ENCODE measurements around the gene TRIM24. TPM values are rescaled to one million over a fixed set of nuclear protein-coding genes. Genes with fewer than 3 reads are reported as not detected.

Gene TRIM24
- total and polyA plus RNA-seq, 12 donors = 7.7 to 26.2 (median 18.9) TPM

DNA sequence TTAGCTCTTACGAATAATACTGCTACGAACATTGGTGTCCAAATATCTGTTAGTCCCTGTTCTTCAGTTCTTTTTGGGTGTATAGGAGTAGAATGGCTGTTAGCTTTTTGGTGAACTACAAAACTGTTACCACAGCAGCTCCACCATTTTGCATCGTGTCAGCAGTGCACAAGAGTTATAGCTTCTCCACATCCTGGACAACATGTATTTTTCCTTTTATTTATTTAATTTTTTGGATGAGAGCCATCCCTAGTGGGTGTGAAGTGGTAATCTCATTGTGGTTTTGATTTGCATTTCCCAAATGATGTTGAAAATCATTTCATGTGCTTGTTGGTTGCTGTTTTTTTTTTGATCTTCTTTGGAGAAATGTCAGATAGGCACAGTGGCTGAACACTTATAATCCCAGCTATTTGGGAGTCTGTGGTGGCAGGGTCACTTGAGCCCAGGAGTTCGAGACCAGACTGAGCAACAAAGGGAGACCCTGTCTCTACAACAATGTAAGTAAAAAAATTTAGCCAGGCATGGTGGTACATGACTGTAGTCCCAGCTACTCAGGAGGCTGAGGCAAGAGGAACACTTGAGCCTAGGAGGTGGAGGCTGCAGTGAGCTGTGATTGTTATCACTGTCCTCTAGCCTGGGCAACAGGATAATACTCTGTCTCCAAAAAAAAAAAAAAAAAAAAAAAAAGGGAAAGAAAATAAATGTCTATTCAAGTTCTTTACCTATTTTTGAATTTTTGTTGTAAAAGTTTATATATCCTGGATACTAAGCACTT is 31.7 kb downstream of the TRIM24 start:
- Histone ChIP-seq H3K27me3 (no peaks in the 10 kb centered on the region), H3K36me3 (no peaks in the 10 kb centered on the region), H3K4me3 (no peak overlapping the region), H3K9me3 (peaks cover 0 to 7% (median 0%) of the 10 kb centered on the region in 11 donors), H3K27ac (no peak overlapping the region), H3K4me1 (peaks cover 0 to 12% (median 0%) of the 10 kb centered on the region in 9 donors)
- DNase-seq (no peak), ATAC-seq (no peak)
- TF ChIP-seq, protein P1, sequence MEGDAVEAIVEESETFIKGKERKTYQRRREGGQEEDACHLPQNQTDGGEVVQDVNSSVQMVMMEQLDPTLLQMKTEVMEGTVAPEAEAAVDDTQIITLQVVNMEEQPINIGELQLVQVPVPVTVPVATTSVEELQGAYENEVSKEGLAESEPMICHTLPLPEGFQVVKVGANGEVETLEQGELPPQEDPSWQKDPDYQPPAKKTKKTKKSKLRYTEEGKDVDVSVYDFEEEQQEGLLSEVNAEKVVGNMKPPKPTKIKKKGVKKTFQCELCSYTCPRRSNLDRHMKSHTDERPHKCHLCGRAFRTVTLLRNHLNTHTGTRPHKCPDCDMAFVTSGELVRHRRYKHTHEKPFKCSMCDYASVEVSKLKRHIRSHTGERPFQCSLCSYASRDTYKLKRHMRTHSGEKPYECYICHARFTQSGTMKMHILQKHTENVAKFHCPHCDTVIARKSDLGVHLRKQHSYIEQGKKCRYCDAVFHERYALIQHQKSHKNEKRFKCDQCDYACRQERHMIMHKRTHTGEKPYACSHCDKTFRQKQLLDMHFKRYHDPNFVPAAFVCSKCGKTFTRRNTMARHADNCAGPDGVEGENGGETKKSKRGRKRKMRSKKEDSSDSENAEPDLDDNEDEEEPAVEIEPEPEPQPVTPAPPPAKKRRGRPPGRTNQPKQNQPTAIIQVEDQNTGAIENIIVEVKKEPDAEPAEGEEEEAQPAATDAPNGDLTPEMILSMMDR (IDR thresholded peaks at IDR 0.05) = no peak
- 87 to 89% methylated on average over 4 of the region's 4 CpGs for WGBS, 2 donors
- intact Hi-C loops (cut with DNase I) = no loop called here

GRCh38 chr7:138492423-138492822 is 32.4 kb downstream of the TRIM24 start:
- Histone ChIP-seq H3K27me3 (no peaks in the 10 kb centered on the region), H3K27ac (no peak overlapping the region), H3K4me1 (peaks cover 0 to 12% (median 0%) of the 10 kb centered on the region in 9 donors), H3K4me3 (no peak overlapping the region), H3K9me3 (peaks cover 0 to 7% (median 0%) of the 10 kb centered on the region in 11 donors), H3K36me3 (no peaks in the 10 kb centered on the region)
- TF ChIP-seq, protein P1 (IDR thresholded peaks at IDR 0.05) = no peak
- DNase-seq (no peak), ATAC-seq (no peak)
- intact Hi-C loops (cut with DNase I) = no loop called here
- WGBS, 2 donors = 80% methylated on average over 4 of the region's 4 CpGs

DNA sequence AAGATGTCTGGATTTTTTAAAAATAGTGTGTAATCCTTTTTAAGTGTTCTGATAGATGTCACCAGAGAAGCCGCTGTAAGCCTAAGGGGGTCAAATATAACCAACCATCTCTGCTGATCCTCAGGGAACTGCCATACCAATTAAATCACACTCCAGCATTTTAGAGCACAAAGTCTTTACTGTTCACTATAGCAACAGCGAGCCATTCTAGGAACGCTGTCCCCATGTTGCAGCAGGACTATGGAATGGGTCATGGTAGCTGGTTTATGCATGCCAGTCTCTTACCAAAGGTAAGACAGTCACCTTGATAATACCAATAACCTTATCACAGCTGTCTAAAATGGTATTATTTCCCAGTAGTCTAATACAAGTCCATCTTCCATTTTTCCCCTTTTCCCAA is 33.5 kb downstream of the TRIM24 start:
- intact Hi-C loops (cut with DNase I) = no loop called here
- peaks cover 0 to 7% (median 0%) of the 10 kb centered on the region in 11 donors for H3K9me3 ChIP-seq
- no peak overlapping the region for H3K4me3 ChIP-seq
- no peak overlapping the region for H3K27ac ChIP-seq
- peaks cover 0 to 12% (median 0%) of the 10 kb centered on the region in 9 donors for H3K4me1 ChIP-seq
- no peaks in the 10 kb centered on the region for H3K27me3 ChIP-seq
- ATAC-seq (no peak), DNase-seq (no peak)
- TF ChIP-seq, protein P1 (IDR thresholded peaks at IDR 0.05) = no peak
- WGBS, 2 donors = 83 to 86% methylated on average over 3 of the region's 3 CpGs
- H3K36me3 ChIP-seq = no peaks in the 10 kb centered on the region

GRCh38 chr7:138495485-138495884 is 35.4 kb downstream of the TRIM24 start:
- H3K36me3 ChIP-seq = peaks cover 0 to 7% (median 0%) of the 10 kb centered on the region in 9 donors
- WGBS, 2 donors = 95 to 96% methylated on average over 1 of the region's 1 CpG
- intact Hi-C loops (cut with DNase I) = no loop called here

More at GRCh38 chr7:138495485-138495884, 35.4 kb downstream of the TRIM24 start:
- ATAC-seq = no peak
- no peak for DNase-seq
- no peaks in the 10 kb centered on the region for H3K27me3 ChIP-seq
- H3K27ac ChIP-seq = no peak overlapping the region
- H3K4me1 ChIP-seq = peaks cover 0 to 12% (median 0%) of the 10 kb centered on the region in 9 donors
- peaks cover 0 to 3% (median 0%) of the 10 kb centered on the region in 11 donors for H3K9me3 ChIP-seq
- TF ChIP-seq, protein P1 (IDR thresholded peaks at IDR 0.05) = no peak
- H3K4me3 ChIP-seq = no peak overlapping the region

All from heart right ventricle (tissue), 16 donors.